B cell (primary cell): ENCODE data around the gene PIGR. TPM values are rescaled to one million over a fixed set of nuclear protein-coding genes. Genes with fewer than 3 reads are reported as not detected.

Experiments used
- ATAC-seq: fragments of 200-7000 bp; cut with Tn5 transposase; one replicate; pipeline ENCODE4 v1.10.0; 2021; ENCODE audit warnings: low read depth, mild to moderate bottlenecking, moderate number of reproducible peaks, moderate library complexity
- CTCF ChIA-PET: fragments of 350-600 bp; sonication (Branson Sonifier 250); formaldehyde crosslinking; loops from one replicate; lab custom pipeline; 2021; ENCODE audit warnings: antibody characterized with exemption, inconsistent platforms; lab: Charles Lee
- POLR2A ChIA-PET: fragments of 350-600 bp; sonication (Branson Sonifier 250); formaldehyde crosslinking; loops from one replicate; lab custom pipeline; 2021; ENCODE audit warnings: antibody characterized with exemption; lab: Charles Lee
- DNase-seq: peaks from one replicate; pipeline ENCODE4 v3.0.0; 2013
- H2AFZ ChIP-seq: 2 replicates; pipeline ENCODE4 v1.6.1; 2012; ENCODE audit warnings: mild to moderate bottlenecking, low read depth, low read length; ENCODE audit not compliant: insufficient read depth, poor library complexity, severe bottlenecking
- H3K27ac ChIP-seq, 2 donors: 1 replicate in 1 of 2; 2 replicates in 1 of 2; pipeline ENCODE4 v1.5.1; 2012 to 2013; ENCODE audit warnings: low read length in 2 of 2, mild to moderate bottlenecking in 2 of 2, moderate library complexity in 1 of 2
- H3K27me3 ChIP-seq, 4 experiments: fragments of 200-600 bp in 1 of 4; sonication (generic) in 1 of 4; replicated peaks in 1 of 4; 1 replicate in 2 of 4; 2 replicates in 2 of 4; pipeline versions ENCODE4 v1.6.1 to v1.7.0; 2013 to 2016; ENCODE audit warnings: low read length in 3 of 4, mild to moderate bottlenecking in 2 of 4, mixed read lengths in 1 of 4, moderate library complexity in 1 of 4; ENCODE audit not compliant: insufficient read depth in 4 of 4, control insufficient read depth in 3 of 4; ENCODE audit errors: control extremely low read depth in 1 of 4
- H3K36me3 ChIP-seq, 2 experiments: replicated peaks in 1 of 2; 1 replicate in 1 of 2; 2 replicates in 1 of 2; pipeline versions ENCODE4 v1.6.1 to v1.7.1; 2013; ENCODE audit warnings: low read length in 1 of 2; ENCODE audit not compliant: insufficient read depth in 2 of 2, control insufficient read depth in 1 of 2; ENCODE audit errors: control extremely low read depth in 1 of 2, extremely low read depth in 1 of 2
- H3K4me1 ChIP-seq, 2 donors: fragments of 200-600 bp in 1 of 2; sonication (generic) in 1 of 2; 1 replicate in 1 of 2; 2 replicates in 1 of 2; pipeline versions ENCODE4 v1.5.1 to v1.6.1; 2013 to 2017; ENCODE audit warnings: low read length in 2 of 2; ENCODE audit not compliant: control insufficient read depth in 2 of 2, insufficient read depth in 2 of 2
- H3K4me2 ChIP-seq: replicated peaks from 2 replicates; pipeline ENCODE3; 2012; ENCODE audit warnings: mild to moderate bottlenecking, low read depth, low read length; ENCODE audit not compliant: poor library complexity, severe bottlenecking
- H3K4me3 ChIP-seq, 5 experiments: fragments of 200-600 bp in 1 of 5; sonication (generic) in 1 of 5; 1 replicate in 3 of 5; 2 replicates in 2 of 5; pipeline versions ENCODE4 v1.5.1 to v1.7.0; 2011 to 2016; ENCODE audit warnings: low read length in 4 of 5, mild to moderate bottlenecking in 4 of 5, low read depth in 2 of 5, control low read depth in 1 of 5, moderate library complexity in 1 of 5; ENCODE audit not compliant: insufficient read depth in 1 of 5; ENCODE audit errors: control extremely low read depth in 1 of 5, extremely low read depth in 1 of 5
- H3K79me2 ChIP-seq: fragments of 200-600 bp; sonication (generic); one replicate; pipeline ENCODE4 v1.6.0; 2016; ENCODE audit warnings: low read length; ENCODE audit not compliant: control insufficient read depth, insufficient read depth
- H3K9ac ChIP-seq: fragments of 200-600 bp; sonication (generic); 2 replicates; pipeline ENCODE4 v1.6.1; 2017; ENCODE audit warnings: mild to moderate bottlenecking, low read length, moderate library complexity
- H3K9me3 ChIP-seq, 3 donors: one replicate each; pipeline versions ENCODE4 v1.6.1 to v1.7.1; 2013; ENCODE audit warnings: low read length in 2 of 3; ENCODE audit not compliant: control insufficient read depth in 2 of 3, insufficient read depth in 1 of 3; ENCODE audit errors: control extremely low read depth in 1 of 3
- H4K20me1 ChIP-seq: 2 replicates; pipeline ENCODE4 v1.6.0; 2012; ENCODE audit warnings: mild to moderate bottlenecking, low read length; ENCODE audit not compliant: insufficient read depth, control insufficient read depth, poor library complexity, severe bottlenecking
- H3K27ac Mint-ChIP-seq: one replicate; pipeline ENCODE4 v1.8.0; 2021; ENCODE audit warnings: mixed read lengths
- H3K27me3 Mint-ChIP-seq: one replicate; pipeline ENCODE4 v1.8.0; 2021; ENCODE audit warnings: mixed read lengths
- H3K4me1 Mint-ChIP-seq: one replicate; pipeline ENCODE4 v1.8.0; 2021; ENCODE audit warnings: mixed read lengths
- H3K4me3 Mint-ChIP-seq: one replicate; pipeline ENCODE4 v1.8.0; 2021; ENCODE audit warnings: mixed read lengths
- H3K9me3 Mint-ChIP-seq: one replicate; pipeline ENCODE4 v1.8.0; 2022; ENCODE audit warnings: mixed read lengths; ENCODE audit not compliant: insufficient read depth
- CTCF ChIP-seq: fragments of 200-600 bp; IDR thresholded peaks from one replicate; pipeline ENCODE4 v1.8.0; 2022; ENCODE audit warnings: antibody characterized with exemption, mild to moderate bottlenecking
- EZH2 ChIP-seq: IDR thresholded peaks from 2 replicates; pipeline ENCODE4 v1.6.1; 2012; ENCODE audit warnings: borderline replicate concordance, low read depth, mild to moderate bottlenecking, moderate library complexity, low read length; ENCODE audit not compliant: insufficient read depth, poor library complexity, severe bottlenecking
- WGBS: methylation state at CpG from one replicate; pipeline ENCODE4 v1.1.5; 2013; ENCODE audit warnings: missing lambda C conversion rate; ENCODE audit not compliant: insufficient coverage; 5-methylcytosine and 5-hydroxymethylcytosine counted together
- intact Hi-C: fragments of 100-400 bp; cut with micrococcal nuclease; formaldehyde crosslinking; loops from one replicate; pipeline ENCODE4 v1.10.0; 2022
- polyA plus RNA-seq: library from polyadenylated mRNA; depleted of rRNA; stranded (reverse); fragments of >200 nt; gene quantifications from 2 replicates; pipeline ENCODE4 v1.2.3, GENCODE V29; 2012
- total RNA-seq, 2 donors: library from RNA; stranded (reverse); fragments of 120-200 nt in 1 of 2; gene quantifications; 1 replicate in 1 of 2; 2 replicates in 1 of 2; pipeline versions ENCODE4 v1.2.3 to v1.2.4, GENCODE V29; 2013 to 2022

Gene PIGR
- total and polyA plus RNA-seq, 2 donors (not counting 1 experiment from before 2014, with no cell fraction given), result 0.31 to 1.1 TPM

GRCh38 chr1:206978259-206978658 is 32.0 kb upstream of the PIGR start:
- ATAC-seq, result no peak
- H3K4me3 ChIP-seq, result no peak overlapping the region
- Mint-ChIP-seq H3K4me1 (no peaks in the 10 kb centered on the region), H3K27me3 (no peaks in the 10 kb centered on the region), H3K27ac (no peak overlapping the region), H3K4me3 (no peak overlapping the region), H3K9me3 (no peaks in the 10 kb centered on the region)
- H4K20me1 ChIP-seq, result no peaks in the 10 kb centered on the region
- no peaks in the 10 kb centered on the region for H3K9me3 ChIP-seq
- TF ChIP-seq EZH2 (no peak), CTCF (no peak)
- ChIA-PET POLR2A (no interaction called here), CTCF (interaction anchor here (0.6 to 9.7 kb wide), 8 partner anchors 45 to 345 kb away, joined by 3 to 114 read pairs (median 4); partner anchors contain the start of gene FCMR)
- H3K9ac ChIP-seq, result no peak overlapping the region
- 98% methylated on average over 5 of the region's 7 CpGs for WGBS
- H3K36me3 ChIP-seq, result no peaks in the 10 kb centered on the region
- H2AFZ ChIP-seq, result no peak overlapping the region
- intact Hi-C loops, result no loop called here
- H3K27me3 ChIP-seq, result peaks cover 0 to under 1% (median 0%) of the 10 kb centered on the region in 4 experiments
- H3K4me2 ChIP-seq, result no peak overlapping the region
- DNase-seq, result no peak
- H3K27ac ChIP-seq, result no peak overlapping the region
- no peaks in the 10 kb centered on the region for H3K79me2 ChIP-seq
- no peaks in the 10 kb centered on the region for H3K4me1 ChIP-seq

GRCh38 chr1:206975306-206975705 is 29.0 kb upstream of the PIGR start:
- H3K36me3 ChIP-seq, result no peaks in the 10 kb centered on the region
- H3K4me1 ChIP-seq, result no peaks in the 10 kb centered on the region
- Mint-ChIP-seq H3K4me1 (no peaks in the 10 kb centered on the region), H3K27me3 (no peaks in the 10 kb centered on the region), H3K27ac (no peak overlapping the region), H3K4me3 (no peak overlapping the region), H3K9me3 (no peaks in the 10 kb centered on the region)
- CTCF ChIA-PET, result interaction anchor here (0.6 to 9.7 kb wide), 4 partner anchors 26 to 241 kb away, joined by 3 to 114 read pairs (median 6); no protein-coding TSS in a partner anchor
- H3K9ac ChIP-seq, result no peak overlapping the region
- no CpG with 5 or more reads among the region's 1 CpG for WGBS
- H3K9me3 ChIP-seq, result no peaks in the 10 kb centered on the region
- H3K79me2 ChIP-seq, result no peaks in the 10 kb centered on the region
- no peaks in the 10 kb centered on the region for H4K20me1 ChIP-seq
- no peak overlapping the region for H3K27ac ChIP-seq
- intact Hi-C loops, result no loop called here
- no peak overlapping the region for H3K4me3 ChIP-seq
- no peak overlapping the region for H2AFZ ChIP-seq
- no peak overlapping the region for H3K4me2 ChIP-seq
- TF ChIP-seq CTCF (no peak), EZH2 (no peak)
- no peak for DNase-seq
- POLR2A ChIA-PET, result no interaction called here
- no peak for ATAC-seq
- peaks cover 0 to 5% (median 0%) of the 10 kb centered on the region in 4 experiments for H3K27me3 ChIP-seq
